Breast epithelium (tissue), 4 donors: ENCODE measurements around the gene NOTUM. TPM values are rescaled to one million over a fixed set of nuclear protein-coding genes. Genes with fewer than 3 reads are reported as not detected.

Source experiments
- DNase-seq, 2 donors: peaks; one replicate each; pipeline ENCODE4 v3.0.0-alpha.2; 2019; ENCODE audit warnings: low spot score in 2 of 2
- H3K27ac ChIP-seq, 2 donors: fragments of 200-600 bp; sonication (generic) in 1 of 2; one replicate each; pipeline ENCODE4 v1.5.1; 2016 to 2019; ENCODE audit warnings: mild to moderate bottlenecking in 1 of 2
- H3K27me3 ChIP-seq, 2 donors: fragments of 200-600 bp; sonication (generic) in 1 of 2; one replicate each; pipeline versions ENCODE4 v1.5.1 to v1.6.0; 2017 to 2019; ENCODE audit warnings: control low read depth in 1 of 2, mild to moderate bottlenecking in 1 of 2
- H3K36me3 ChIP-seq: fragments of 200-600 bp; one replicate; pipeline ENCODE4 v1.5.1; 2019
- H3K4me1 ChIP-seq, 2 donors: fragments of 200-600 bp; sonication (generic); one replicate each; pipeline ENCODE4 v1.5.1; 2016 to 2019; ENCODE audit warnings: control low read depth in 1 of 2
- H3K4me3 ChIP-seq, 3 donors: fragments of 200-600 bp; sonication (generic); 1 replicate in 2 of 3; 2 replicates in 1 of 3; pipeline ENCODE4 v1.5.1; 2016 to 2019; ENCODE audit warnings: mild to moderate bottlenecking in 3 of 3, moderate library complexity in 2 of 3
- H3K9me3 ChIP-seq, 2 donors: fragments of 200-600 bp; sonication (generic) in 1 of 2; one replicate each; pipeline ENCODE4 v1.5.1; 2016 to 2019; ENCODE audit warnings: control low read depth in 1 of 2
- POLR2A ChIP-seq: fragments of 450-650 bp; IDR thresholded peaks from one replicate; pipeline ENCODE4 v1.6.1; 2016; ENCODE audit warnings: antibody characterized with exemption, mild to moderate bottlenecking, moderate library complexity
- POLR2AphosphoS5 ChIP-seq, 3 donors: sonication (generic); formaldehyde crosslinking; IDR thresholded peaks; one replicate each; pipeline ENCODE4 v1.6.1; 2017; ENCODE audit warnings: antibody characterized with exemption in 3 of 3
- intact Hi-C: fragments of 100-400 bp; cut with DNase I; formaldehyde crosslinking; loops from one replicate; pipeline ENCODE4 v1.15.1; 2023; ENCODE audit warnings: low total_unique reads
- total RNA-seq, 3 donors: library from RNA; depleted of rRNA; stranded (reverse); fragments of >200 nt; gene quantifications; one replicate each; pipeline ENCODE4 v1.1.0, GENCODE V29; 2016
- TF ChIP-seq, protein P1 (sequence below), 3 donors: fragments of 450-650 bp; IDR thresholded peaks; one replicate each; pipeline ENCODE4 v1.5.1; 2016 to 2017; ENCODE audit warnings: antibody characterized with exemption in 3 of 3, mild to moderate bottlenecking in 3 of 3, moderate library complexity in 3 of 3

The NOTUM gene
- total RNA-seq, 3 donors from 2014 or later: 0.29 TPM; not detected in 2

DNA sequence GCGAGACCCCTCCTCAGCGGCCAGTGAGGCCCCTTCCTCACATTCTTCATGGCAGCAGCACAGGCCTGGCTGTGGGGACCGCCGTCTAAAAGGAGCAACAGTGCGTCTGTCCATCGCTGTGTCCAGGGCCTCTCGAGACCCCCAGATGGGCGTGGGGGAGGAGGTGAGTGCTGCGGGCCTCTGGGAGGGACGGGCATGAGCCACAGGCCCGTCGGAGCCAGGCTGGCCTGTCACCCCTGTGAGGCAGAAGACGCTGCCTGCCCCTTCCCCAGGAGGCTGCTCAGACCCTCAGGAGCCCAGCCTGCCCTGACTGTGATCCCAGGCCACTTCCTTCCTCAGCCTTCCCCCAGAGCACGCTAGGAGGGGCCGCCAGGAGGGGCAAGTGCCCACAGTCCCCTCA lies 21.8 kb downstream of the NOTUM start:
- Histone ChIP-seq H3K9me3 (no peaks in the 10 kb centered on the region), H3K27me3 (no peaks in the 10 kb centered on the region), H3K4me1 (peaks cover 0 to 5% of the 10 kb centered on the region in 2 donors), H3K27ac (peak overlapping the region; percentile 50 to 75), H3K4me3 (no peak overlapping the region), H3K36me3 (no peaks in the 10 kb centered on the region)
- intact Hi-C loops: no loop called here
- TF ChIP-seq POLR2AphosphoS5 (IDR thresholded peaks at IDR 0.05): no peak
- no peak for TF ChIP-seq POLR2A
- TF ChIP-seq, protein P1, sequence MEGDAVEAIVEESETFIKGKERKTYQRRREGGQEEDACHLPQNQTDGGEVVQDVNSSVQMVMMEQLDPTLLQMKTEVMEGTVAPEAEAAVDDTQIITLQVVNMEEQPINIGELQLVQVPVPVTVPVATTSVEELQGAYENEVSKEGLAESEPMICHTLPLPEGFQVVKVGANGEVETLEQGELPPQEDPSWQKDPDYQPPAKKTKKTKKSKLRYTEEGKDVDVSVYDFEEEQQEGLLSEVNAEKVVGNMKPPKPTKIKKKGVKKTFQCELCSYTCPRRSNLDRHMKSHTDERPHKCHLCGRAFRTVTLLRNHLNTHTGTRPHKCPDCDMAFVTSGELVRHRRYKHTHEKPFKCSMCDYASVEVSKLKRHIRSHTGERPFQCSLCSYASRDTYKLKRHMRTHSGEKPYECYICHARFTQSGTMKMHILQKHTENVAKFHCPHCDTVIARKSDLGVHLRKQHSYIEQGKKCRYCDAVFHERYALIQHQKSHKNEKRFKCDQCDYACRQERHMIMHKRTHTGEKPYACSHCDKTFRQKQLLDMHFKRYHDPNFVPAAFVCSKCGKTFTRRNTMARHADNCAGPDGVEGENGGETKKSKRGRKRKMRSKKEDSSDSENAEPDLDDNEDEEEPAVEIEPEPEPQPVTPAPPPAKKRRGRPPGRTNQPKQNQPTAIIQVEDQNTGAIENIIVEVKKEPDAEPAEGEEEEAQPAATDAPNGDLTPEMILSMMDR (IDR thresholded peaks at IDR 0.05): no peak
- DNase-seq: no peak

DNA sequence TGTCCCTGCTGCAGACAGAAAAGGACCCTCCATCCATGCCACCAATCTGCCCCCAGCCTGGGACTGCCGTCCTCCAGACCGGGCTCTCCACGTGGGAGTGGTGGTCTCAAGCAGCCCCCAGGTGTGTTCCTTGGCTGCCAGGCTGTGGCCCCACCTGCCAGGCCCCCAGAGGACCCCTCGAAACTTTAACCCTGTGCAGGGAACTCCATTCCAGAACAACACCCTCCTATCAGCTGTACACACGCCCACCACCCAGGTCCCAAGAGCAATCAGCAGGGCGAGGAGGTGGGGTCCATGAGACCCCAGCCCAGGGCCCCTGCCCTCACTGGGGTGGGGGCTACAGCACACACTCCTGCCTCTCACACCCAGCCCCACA lies 25.3 kb downstream of the NOTUM start:
- Histone ChIP-seq H3K27ac (no peak overlapping the region), H3K4me3 (no peak overlapping the region), H3K27me3 (no peaks in the 10 kb centered on the region), H3K36me3 (no peaks in the 10 kb centered on the region), H3K9me3 (no peaks in the 10 kb centered on the region), H3K4me1 (peaks cover 0 to 5% of the 10 kb centered on the region in 2 donors)
- DNase-seq: no peak
- no peak for TF ChIP-seq POLR2A
- TF ChIP-seq, protein P1 (IDR thresholded peaks at IDR 0.05): no peak
- no peak for TF ChIP-seq POLR2AphosphoS5 (IDR thresholded peaks at IDR 0.05)
- intact Hi-C loops: no loop called here

DNA sequence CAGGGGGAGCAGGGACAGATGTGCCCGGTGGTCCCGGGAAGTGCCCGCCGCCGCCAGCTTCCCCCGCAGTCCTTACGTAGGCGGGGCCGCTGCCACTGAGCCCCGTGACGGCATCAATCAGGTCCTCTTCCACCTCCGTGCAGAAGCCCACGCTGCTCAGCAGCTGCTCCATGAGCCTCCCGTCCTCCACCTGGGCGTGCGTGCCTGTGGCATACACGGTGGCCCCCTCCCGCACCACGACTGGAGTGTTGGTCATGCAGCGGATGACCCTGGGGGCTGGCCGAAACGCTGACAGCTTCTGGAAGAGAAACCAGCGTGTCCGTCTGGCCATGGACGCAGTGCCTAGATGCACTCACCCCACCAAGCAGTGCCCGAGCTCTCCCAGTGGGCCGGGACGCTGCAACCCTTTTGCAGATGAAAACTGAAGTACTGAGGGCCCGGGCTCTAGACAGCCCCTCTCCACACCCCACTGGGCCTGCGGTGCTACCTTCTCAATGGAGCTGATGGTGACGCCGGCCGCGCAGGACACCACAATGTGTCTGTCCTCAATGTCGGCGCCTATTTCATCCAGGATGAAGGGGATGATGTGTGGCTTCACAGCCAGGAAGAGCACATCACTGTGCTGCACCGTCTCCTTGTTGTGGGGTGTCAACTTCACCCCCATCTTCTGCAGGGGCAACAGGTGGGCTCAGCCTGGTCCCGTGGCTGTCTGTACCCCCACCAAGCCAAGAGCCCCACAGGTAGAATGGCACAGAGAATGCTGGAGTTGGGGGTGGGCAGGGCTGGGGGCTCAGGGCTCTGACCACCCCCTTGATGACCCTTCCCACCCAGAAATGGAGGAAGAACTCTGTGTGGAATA lies 25.9 kb downstream of the NOTUM start:
- no peak overlapping the region for H3K4me3 ChIP-seq

DNA sequence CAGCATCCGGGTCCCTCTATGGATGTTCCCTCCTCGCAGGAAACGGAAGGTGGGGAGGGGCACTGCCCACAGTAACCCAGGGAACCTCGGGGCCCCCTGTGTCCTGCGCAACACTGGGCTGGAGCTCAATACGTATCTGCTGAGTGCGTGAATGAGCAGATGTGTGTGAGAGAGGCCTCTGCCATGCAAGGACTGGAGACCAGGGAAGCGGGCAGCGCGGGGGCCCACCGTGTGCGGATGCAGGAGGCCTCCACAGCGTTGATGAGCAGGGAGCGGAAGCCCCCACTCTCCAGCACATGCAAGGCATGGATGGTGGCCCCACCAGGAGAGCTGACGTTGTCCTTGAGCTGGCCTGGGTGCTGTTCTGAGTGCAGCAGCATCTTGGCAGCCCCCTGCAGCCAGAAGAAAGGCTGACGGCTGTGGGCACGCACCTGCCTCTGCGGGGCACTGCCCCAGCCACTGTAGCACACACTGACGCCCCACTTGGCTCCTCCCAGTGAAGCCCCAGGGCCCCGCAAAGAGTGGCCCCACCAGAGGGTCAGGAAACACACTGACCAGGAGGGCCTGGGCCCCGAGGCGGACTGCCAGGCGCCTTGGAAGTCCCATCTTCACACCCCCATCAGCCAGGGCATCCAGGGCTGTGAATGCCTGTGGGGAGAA lies 26.8 kb downstream of the NOTUM start:
- no peak overlapping the region for H3K27ac ChIP-seq
- TF ChIP-seq POLR2A (no peak), POLR2AphosphoS5 (IDR thresholded peaks at IDR 0.05) (no peak)
- TF ChIP-seq, protein P1 (IDR thresholded peaks at IDR 0.05): no peak
- no peaks in the 10 kb centered on the region for H3K9me3 ChIP-seq
- no peaks in the 10 kb centered on the region for H3K36me3 ChIP-seq
- H3K27me3 ChIP-seq: no peaks in the 10 kb centered on the region
- intact Hi-C loops: no loop called here
- DNase-seq: no peak
- no peaks in the 10 kb centered on the region for H3K4me1 ChIP-seq
- no peak overlapping the region for H3K4me3 ChIP-seq

More for the DNA sequence above, 25.9 kb downstream of the NOTUM start:
- H3K9me3 ChIP-seq: no peaks in the 10 kb centered on the region
- peaks cover 0 to 5% of the 10 kb centered on the region in 2 donors for H3K4me1 ChIP-seq
- H3K27ac ChIP-seq: no peak overlapping the region
- intact Hi-C loops: no loop called here
- no peaks in the 10 kb centered on the region for H3K36me3 ChIP-seq
- H3K27me3 ChIP-seq: no peaks in the 10 kb centered on the region
- TF ChIP-seq, protein P1 (IDR thresholded peaks at IDR 0.05): no peak
- no peak for TF ChIP-seq POLR2A
- no peak for TF ChIP-seq POLR2AphosphoS5 (IDR thresholded peaks at IDR 0.05)
- DNase-seq: no peak

DNA sequence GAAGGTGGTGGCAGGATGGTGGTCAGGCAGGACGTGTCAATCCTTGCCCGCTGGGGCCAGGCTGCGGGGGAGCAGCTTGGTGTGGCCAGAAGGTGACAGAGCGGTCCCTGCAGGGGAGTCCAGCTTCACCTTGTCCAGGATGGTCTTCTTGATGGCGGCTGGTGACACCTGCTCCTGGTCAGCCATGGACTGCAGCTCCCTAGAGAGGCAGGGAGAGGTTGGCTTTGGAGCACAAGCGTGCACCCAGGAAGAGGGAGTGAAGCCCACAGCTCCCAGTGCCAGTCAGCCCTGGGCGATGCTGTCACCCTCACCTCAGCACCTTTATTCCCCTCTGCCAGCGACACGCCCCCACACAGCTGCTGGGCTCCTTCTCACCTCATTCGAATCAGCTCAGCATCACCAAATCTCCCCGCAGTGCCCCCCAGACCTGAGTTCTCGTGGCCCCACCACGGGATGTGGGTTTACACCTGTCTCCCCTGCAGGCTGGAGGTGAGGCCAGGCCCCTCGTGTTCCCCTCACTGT lies 27.7 kb downstream of the NOTUM start:
- H3K4me1 ChIP-seq: peaks cover 0 to under 1% of the 10 kb centered on the region in 2 donors
- DNase-seq: no peak
- H3K4me3 ChIP-seq: no peak overlapping the region
- no peak overlapping the region for H3K27ac ChIP-seq
- TF ChIP-seq, protein P1 (IDR thresholded peaks at IDR 0.05): no peak
- no peak for TF ChIP-seq POLR2AphosphoS5 (IDR thresholded peaks at IDR 0.05)
- no peak for TF ChIP-seq POLR2A
- H3K9me3 ChIP-seq: no peaks in the 10 kb centered on the region
- intact Hi-C loops: no loop called here
- no peaks in the 10 kb centered on the region for H3K27me3 ChIP-seq
- no peaks in the 10 kb centered on the region for H3K36me3 ChIP-seq
